ENCODE data around the gene CIAO1.

DNA sequence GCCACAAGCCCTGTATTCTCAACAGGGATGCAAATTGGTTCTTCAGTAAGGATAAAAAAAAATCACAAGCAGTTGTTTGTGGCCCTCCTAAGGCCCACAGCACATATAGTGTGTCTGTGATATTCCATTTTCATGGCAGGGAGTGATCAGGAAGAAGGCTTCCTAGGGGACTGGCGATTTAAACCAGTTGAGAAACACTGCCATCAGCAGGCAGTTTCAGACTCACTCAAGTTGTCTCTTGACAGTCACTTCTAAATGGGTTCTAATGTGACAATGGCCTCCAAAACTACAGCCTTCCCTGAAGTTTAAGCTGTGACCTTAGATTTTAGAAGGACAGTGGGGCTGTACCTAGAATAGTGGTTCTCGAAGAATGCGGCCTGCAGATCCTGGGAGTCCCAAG is 6.0 kb downstream of the CIAO1 start:
- no peak for TF ChIP-seq BHLHE40 (IDR thresholded peaks at IDR 0.05; ENCODE audit: borderline replicate concordance)
- no peak for TF ChIP-seq FOXA1 (IDR thresholded peaks at IDR 0.05)
- TF ChIP-seq TARDBP (IDR thresholded peaks at IDR 0.05): no peak

All from HEK293T (cell line).